Panc1 (cell line): Measurements from ENCODE around the gene EAF1. TPM values are rescaled to one million over a fixed set of nuclear protein-coding genes. Genes with fewer than 3 reads are reported as not detected.

Source experiments
- ATAC-seq: fragments of 200-7000 bp; cut with Tn5 transposase; 2 replicates; pipeline ENCODE4 v1.9.1; 2020; ENCODE audit warnings: mild to moderate bottlenecking, moderate library complexity
- BruUV-seq: library from RNA; stranded (reverse); fragments of 400-500 nt; replicated peaks from 2 replicates; lab custom pipeline; 2021; lab: Mats Ljungman, UMichigan
- CTCF ChIA-PET: fragments of 300-600 bp; sonication (Branson Sonifier 250); formaldehyde crosslinking; loops from one replicate; lab custom pipeline; 2022; ENCODE audit warnings: antibody characterized with exemption; lab: Charles Lee
- POLR2A ChIA-PET: fragments of 300-600 bp; sonication (Branson Sonifier 250); formaldehyde crosslinking; loops from one replicate; lab custom pipeline; 2022; ENCODE audit warnings: antibody characterized with exemption; lab: Charles Lee
- DNase-seq: peaks from one replicate; pipeline ENCODE4 v3.0.0-alpha.2; 2010; ENCODE audit warnings: low read depth, low spot score
- H3K27ac ChIP-seq: 2 replicates; pipeline ENCODE4 v1.5.1; 2011; ENCODE audit warnings: mild to moderate bottlenecking, low read length, inconsistent platforms
- H3K27me3 ChIP-seq: fragments of 200-500 bp; sonication (Bioruptor generic); 2 replicates; pipeline ENCODE4 v1.6.0; 2014; ENCODE audit warnings: low read length, inconsistent platforms; ENCODE audit not compliant: control insufficient read depth, insufficient read depth
- H3K36me3 ChIP-seq: fragments of 200-500 bp; sonication (Bioruptor generic); 2 replicates; pipeline ENCODE4 v1.5.1; 2014; ENCODE audit warnings: inconsistent platforms, mild to moderate bottlenecking, low read length, moderate library complexity; ENCODE audit not compliant: control insufficient read depth, insufficient read depth
- H3K4me1 ChIP-seq: 2 replicates; pipeline ENCODE4 v1.5.1; 2011; ENCODE audit warnings: inconsistent platforms, mild to moderate bottlenecking, low read length, moderate library complexity; ENCODE audit not compliant: control insufficient read depth, insufficient read depth
- H3K4me3 ChIP-seq, 2 experiments: 2 replicates each; pipeline ENCODE4 v1.5.1; 2011 to 2012; ENCODE audit warnings: low read depth in 2 of 2, low read length in 2 of 2, mild to moderate bottlenecking in 2 of 2, inconsistent platforms in 1 of 2, moderate library complexity in 1 of 2
- H3K9me3 ChIP-seq: fragments of 200-500 bp; sonication (Bioruptor generic); 2 replicates; pipeline ENCODE4 v1.5.1; 2014; ENCODE audit warnings: low read depth, mild to moderate bottlenecking, inconsistent platforms, low read length, moderate library complexity; ENCODE audit not compliant: control insufficient read depth, insufficient read depth
- POLR2AphosphoS5 ChIP-seq: IDR thresholded peaks from 2 replicates; pipeline ENCODE4 v1.6.1; 2012; ENCODE audit warnings: mild to moderate bottlenecking, low read depth, low read length, moderate library complexity
- REST ChIP-seq, 2 experiments: IDR thresholded peaks; 2 replicates each; pipeline ENCODE4 v1.6.1; 2011 to 2012; ENCODE audit warnings: low read depth in 2 of 2, control low read depth in 1 of 2, low read length in 1 of 2, mild to moderate bottlenecking in 1 of 2, moderate library complexity in 1 of 2; ENCODE audit not compliant: insufficient read depth in 1 of 2
- SIN3A ChIP-seq: IDR thresholded peaks from 2 replicates; pipeline ENCODE4 v1.6.1; 2012; ENCODE audit warnings: low read depth, mild to moderate bottlenecking, low read length, moderate library complexity, borderline replicate concordance; ENCODE audit not compliant: insufficient read depth
- TCF7L2 ChIP-seq: IDR thresholded peaks from 2 replicates; pipeline ENCODE4 v1.6.1; 2011; ENCODE audit warnings: mild to moderate bottlenecking, low read depth, low read length, inconsistent platforms
- in situ Hi-C: cut with HindIII; loops from 2 replicates; pipeline ENCODE4 v1.10.0; 2016; ENCODE audit warnings: low sequenced_read_pairs, low pct_unique_long_range_greater_than_20kb
- intact Hi-C: fragments of 100-400 bp; cut with micrococcal nuclease; formaldehyde crosslinking; loops from one replicate; pipeline ENCODE4 v1.10.0; 2022; ENCODE audit not compliant: unreplicated experiment
- total RNA-seq: library from RNA; stranded (reverse); gene quantifications from one replicate; pipeline ENCODE4 v1.2.1, GENCODE V29; 2021; ENCODE audit not compliant: unreplicated experiment
- TF ChIP-seq, protein P1 (sequence below): fragments of 450-650 bp; IDR thresholded peaks from 2 replicates; pipeline ENCODE4 v1.5.1; 2017; ENCODE audit warnings: mild to moderate bottlenecking

The EAF1 gene
- total RNA-seq, 1 experiment from 2014 or later = 16.1 TPM

GRCh38 chr3:15449489-15450224 is 22.3 kb downstream of the EAF1 start:
- BruUV-seq = no TSS peak
- POLR2A ChIA-PET = no interaction called here
- TF ChIP-seq SIN3A = no peak
- TF ChIP-seq, protein P1, sequence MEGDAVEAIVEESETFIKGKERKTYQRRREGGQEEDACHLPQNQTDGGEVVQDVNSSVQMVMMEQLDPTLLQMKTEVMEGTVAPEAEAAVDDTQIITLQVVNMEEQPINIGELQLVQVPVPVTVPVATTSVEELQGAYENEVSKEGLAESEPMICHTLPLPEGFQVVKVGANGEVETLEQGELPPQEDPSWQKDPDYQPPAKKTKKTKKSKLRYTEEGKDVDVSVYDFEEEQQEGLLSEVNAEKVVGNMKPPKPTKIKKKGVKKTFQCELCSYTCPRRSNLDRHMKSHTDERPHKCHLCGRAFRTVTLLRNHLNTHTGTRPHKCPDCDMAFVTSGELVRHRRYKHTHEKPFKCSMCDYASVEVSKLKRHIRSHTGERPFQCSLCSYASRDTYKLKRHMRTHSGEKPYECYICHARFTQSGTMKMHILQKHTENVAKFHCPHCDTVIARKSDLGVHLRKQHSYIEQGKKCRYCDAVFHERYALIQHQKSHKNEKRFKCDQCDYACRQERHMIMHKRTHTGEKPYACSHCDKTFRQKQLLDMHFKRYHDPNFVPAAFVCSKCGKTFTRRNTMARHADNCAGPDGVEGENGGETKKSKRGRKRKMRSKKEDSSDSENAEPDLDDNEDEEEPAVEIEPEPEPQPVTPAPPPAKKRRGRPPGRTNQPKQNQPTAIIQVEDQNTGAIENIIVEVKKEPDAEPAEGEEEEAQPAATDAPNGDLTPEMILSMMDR = no peak
- no peak for TF ChIP-seq POLR2AphosphoS5
- TF ChIP-seq REST (IDR thresholded peaks at IDR 0.05; ENCODE audit: insufficient read depth in 1 of 2, low read depth in 2 of 2, low read length in 1 of 2) = no peak
- TF ChIP-seq TCF7L2 = no peak
- intact Hi-C loops = no loop called here
- Histone ChIP-seq H3K27me3 (no peaks in the 10 kb centered on the region), H3K4me1 (no peaks in the 10 kb centered on the region), H3K36me3 (no peaks in the 10 kb centered on the region), H3K4me3 (no peak overlapping the region), H3K9me3 (no peaks in the 10 kb centered on the region), H3K27ac (no peak overlapping the region)
- in situ Hi-C loops = no loop called here
- DNase-seq = no peak
- CTCF ChIA-PET = no interaction called here
- ATAC-seq = no peak

GRCh38 chr3:15450438-15451215 is 23.2 kb downstream of the EAF1 start:
- intact Hi-C loops = no loop called here
- CTCF ChIA-PET = no interaction called here
- Histone ChIP-seq H3K4me1 (no peaks in the 10 kb centered on the region), H3K27me3 (no peaks in the 10 kb centered on the region), H3K27ac (no peak overlapping the region), H3K36me3 (no peaks in the 10 kb centered on the region), H3K4me3 (no peak overlapping the region), H3K9me3 (no peaks in the 10 kb centered on the region)
- POLR2A ChIA-PET = no interaction called here
- ATAC-seq (no peak), DNase-seq (no peak)
- in situ Hi-C loops = no loop called here
- no TSS peak for BruUV-seq
- TF ChIP-seq REST (IDR thresholded peaks at IDR 0.05; ENCODE audit: insufficient read depth in 1 of 2, low read depth in 2 of 2, low read length in 1 of 2) = no peak
- TF ChIP-seq, protein P1 = no peak
- TF ChIP-seq POLR2AphosphoS5 = no peak
- no peak for TF ChIP-seq TCF7L2
- no peak for TF ChIP-seq SIN3A
